ENCODE data around the gene HIVEP3. TPM values are rescaled to one million over a fixed set of nuclear protein-coding genes. Genes with fewer than 3 reads are reported as not detected.

Gene HIVEP3
- total and polyA plus RNA-seq, 2 donors (not counting 1 experiment from before 2014, with no cell fraction given), result 2.0 to 5.1 TPM

DNA sequence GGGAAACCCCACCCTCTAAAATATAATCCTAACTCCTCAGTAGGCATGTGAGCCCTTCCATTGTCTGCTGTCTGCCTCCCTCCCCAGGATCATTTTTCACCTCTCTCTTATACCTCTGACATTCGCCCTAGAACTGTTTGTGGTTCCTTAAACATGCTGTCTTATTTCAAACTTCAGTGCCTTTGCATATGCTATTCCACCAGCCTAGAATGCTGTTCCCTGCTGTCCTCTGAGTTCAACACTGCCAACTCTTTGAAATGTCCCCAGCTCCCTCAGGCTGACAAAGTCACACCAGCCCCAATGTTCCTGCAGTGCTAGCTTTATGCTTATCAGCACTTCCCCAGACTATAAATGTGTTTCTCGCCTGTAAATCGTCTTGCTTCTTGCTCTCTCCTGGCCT, 119.5 kb downstream of the HIVEP3 start:
- no peak overlapping the region for H3K4me2 ChIP-seq (replicated peaks; ENCODE audit: low read depth, low read length, poor library complexity, severe bottlenecking)
- H3K4me1 ChIP-seq (ENCODE audit: control insufficient read depth in 2 of 2, insufficient read depth in 2 of 2, low read length in 2 of 2), result peaks cover 46 to 51% of the 10 kb centered on the region in 2 donors
- H3K9me3 ChIP-seq (ENCODE audit: control extremely low read depth in 1 of 3, control insufficient read depth in 2 of 3, insufficient read depth in 1 of 3, low read length in 2 of 3), result peaks cover 0 to 4% (median 0%) of the 10 kb centered on the region in 3 donors
- DNase-seq, result no peak
- POLR2A ChIA-PET, result no interaction called here
- H3K79me2 ChIP-seq (ENCODE audit: control insufficient read depth, insufficient read depth, low read length), result no peaks in the 10 kb centered on the region
- no peak overlapping the region for H3K27ac ChIP-seq (ENCODE audit: low read length in 2 of 2)
- H3K36me3 ChIP-seq (replicated peaks in 1 of 2; ENCODE audit: control extremely low read depth in 1 of 2, control insufficient read depth in 1 of 2, extremely low read depth in 1 of 2, insufficient read depth in 2 of 2, low read length in 1 of 2), result no peaks in the 10 kb centered on the region
- H4K20me1 ChIP-seq (ENCODE audit: control insufficient read depth, insufficient read depth, low read length, poor library complexity, severe bottlenecking), result no peaks in the 10 kb centered on the region
- no peaks in the 10 kb centered on the region for H3K9me3 Mint-ChIP-seq (ENCODE audit: insufficient read depth)
- peaks cover 48% of the 10 kb centered on the region for H3K4me1 Mint-ChIP-seq
- no peaks in the 10 kb centered on the region for H3K27me3 ChIP-seq (replicated peaks in 1 of 4; ENCODE audit: control extremely low read depth in 1 of 4, control insufficient read depth in 3 of 4, insufficient read depth in 4 of 4, low read length in 3 of 4)
- no peak overlapping the region for H3K27ac Mint-ChIP-seq
- CTCF ChIA-PET, result interaction anchor here (1.5 kb wide), 1 partner anchor 72 kb away, joined by 3 read pairs; no protein-coding TSS in a partner anchor
- no peak for ATAC-seq (ENCODE audit: low read depth)
- intact Hi-C loops (cut with micrococcal nuclease), result no loop called here
- WGBS (ENCODE audit: insufficient coverage), result 82% methylated on average over 3 of the region's 3 CpGs
- TF ChIP-seq EZH2 (IDR thresholded peaks at IDR 0.05; ENCODE audit: borderline replicate concordance, insufficient read depth, low read depth, low read length, poor library complexity, severe bottlenecking), result no peak
- TF ChIP-seq CTCF (IDR thresholded peaks at IDR 0.05), result no peak
- no peak overlapping the region for H3K4me3 ChIP-seq (ENCODE audit: control extremely low read depth in 1 of 5, extremely low read depth in 1 of 5, insufficient read depth in 1 of 5, low read depth in 2 of 5, low read length in 4 of 5)
- no peak overlapping the region for H3K9ac ChIP-seq (ENCODE audit: low read length)
- H2AFZ ChIP-seq (ENCODE audit: insufficient read depth, low read depth, low read length, poor library complexity, severe bottlenecking), result no peak overlapping the region
- H3K27me3 Mint-ChIP-seq, result no peaks in the 10 kb centered on the region
- no peak overlapping the region for H3K4me3 Mint-ChIP-seq

GRCh38 chr1:41795205-41795762, 123.4 kb downstream of the HIVEP3 start:
- Histone ChIP-seq H3K4me2 (replicated peaks; ENCODE audit: low read depth, low read length, poor library complexity, severe bottlenecking) (no peak overlapping the region), H3K36me3 (replicated peaks in 1 of 2; ENCODE audit: control extremely low read depth in 1 of 2, control insufficient read depth in 1 of 2, extremely low read depth in 1 of 2, insufficient read depth in 2 of 2, low read length in 1 of 2) (no peaks in the 10 kb centered on the region), H3K4me3 (ENCODE audit: control extremely low read depth in 1 of 5, extremely low read depth in 1 of 5, insufficient read depth in 1 of 5, low read depth in 2 of 5, low read length in 4 of 5) (no peak overlapping the region), H3K9ac (ENCODE audit: low read length) (no peak overlapping the region), H2AFZ (ENCODE audit: insufficient read depth, low read depth, low read length, poor library complexity, severe bottlenecking) (no peak overlapping the region), H3K9me3 (ENCODE audit: control extremely low read depth in 1 of 3, control insufficient read depth in 2 of 3, insufficient read depth in 1 of 3, low read length in 2 of 3) (no peaks in the 10 kb centered on the region), H3K27ac (ENCODE audit: low read length in 2 of 2) (no peak overlapping the region), H3K27me3 (replicated peaks in 1 of 4; ENCODE audit: control extremely low read depth in 1 of 4, control insufficient read depth in 3 of 4, insufficient read depth in 4 of 4, low read length in 3 of 4) (no peaks in the 10 kb centered on the region), H3K4me1 (ENCODE audit: control insufficient read depth in 2 of 2, insufficient read depth in 2 of 2, low read length in 2 of 2) (peaks cover 23 to 31% of the 10 kb centered on the region in 2 donors), H4K20me1 (ENCODE audit: control insufficient read depth, insufficient read depth, low read length, poor library complexity, severe bottlenecking) (no peaks in the 10 kb centered on the region), H3K79me2 (ENCODE audit: control insufficient read depth, insufficient read depth, low read length) (no peaks in the 10 kb centered on the region)
- WGBS (ENCODE audit: insufficient coverage), result 100% methylated on average over 2 of the region's 5 CpGs
- intact Hi-C loops (cut with micrococcal nuclease), result no loop called here
- Mint-ChIP-seq H3K27me3 (no peaks in the 10 kb centered on the region), H3K9me3 (ENCODE audit: insufficient read depth) (no peaks in the 10 kb centered on the region), H3K4me3 (no peak overlapping the region), H3K4me1 (peaks cover 36% of the 10 kb centered on the region), H3K27ac (no peak overlapping the region)
- CTCF ChIA-PET, result no interaction called here
- DNase-seq, result no peak
- POLR2A ChIA-PET, result no interaction called here
- TF ChIP-seq CTCF (IDR thresholded peaks at IDR 0.05) (no peak), EZH2 (IDR thresholded peaks at IDR 0.05; ENCODE audit: borderline replicate concordance, insufficient read depth, low read depth, low read length, poor library complexity, severe bottlenecking) (no peak)
- no peak for ATAC-seq (ENCODE audit: low read depth)
